Measurements from ENCODE around the gene IL1A. TPM values are rescaled to one million over a fixed set of nuclear protein-coding genes. Genes with fewer than 3 reads are reported as not detected.
A peak's percentile ranks its signal among the peaks of the same experiment; 100 is the strongest.

Gene IL1A
- total RNA-seq, 1 donor from 2014 or later, result 7.5 TPM

- H3K4me3 Mint-ChIP-seq, result no peak overlapping the region
- H3K36me3 Mint-ChIP-seq (ENCODE audit: low read depth), result peaks cover 14% of the 10 kb centered on the region
- peaks cover 13% of the 10 kb centered on the region for H3K27me3 Mint-ChIP-seq (ENCODE audit: insufficient read depth)
- H3K27ac Mint-ChIP-seq, result no peak overlapping the region
- DNase-seq (ENCODE audit: low spot score), result no peak
- intact Hi-C loops (cut with micrococcal nuclease), result no loop called here
- peaks cover 38% of the 10 kb centered on the region for H3K4me1 Mint-ChIP-seq (ENCODE audit: low read depth)
- H3K9me3 Mint-ChIP-seq, result peaks cover 4% of the 10 kb centered on the region
Observed at GRCh38 chr2:112779598-112779997, 4.7 kb downstream of the IL1A start.

DNA sequence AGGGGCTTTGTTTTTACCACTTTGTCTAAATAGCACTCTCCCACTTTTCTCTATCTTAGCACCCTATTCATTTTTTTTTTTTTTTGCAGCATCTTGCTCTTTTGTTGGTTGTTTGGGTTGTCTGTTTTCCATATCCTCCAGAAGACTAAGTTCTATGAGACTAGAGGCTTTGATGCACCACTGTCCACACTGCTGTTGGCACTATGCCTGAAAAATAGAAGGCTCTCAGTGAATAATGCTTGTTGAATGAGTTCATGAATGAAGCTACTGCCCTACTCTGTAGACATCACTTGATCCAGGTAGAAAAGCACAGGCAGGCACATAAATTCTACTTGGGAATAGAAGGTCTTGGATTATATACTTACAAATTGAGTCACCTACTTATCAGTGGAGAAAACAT is 7.3 kb downstream of the IL1A start:
- Mint-ChIP-seq H3K36me3 (ENCODE audit: low read depth) (peaks cover 14% of the 10 kb centered on the region), H3K27me3 (ENCODE audit: insufficient read depth) (peaks cover 13% of the 10 kb centered on the region), H3K4me3 (peak overlapping the region; percentile 16), H3K9me3 (peaks cover 4% of the 10 kb centered on the region), H3K27ac (peak overlapping the region; percentile 89), H3K4me1 (ENCODE audit: low read depth) (peaks cover 27% of the 10 kb centered on the region)
- intact Hi-C loops (cut with micrococcal nuclease), result no loop called here
- DNase-seq (ENCODE audit: low spot score), result no peak

DNA sequence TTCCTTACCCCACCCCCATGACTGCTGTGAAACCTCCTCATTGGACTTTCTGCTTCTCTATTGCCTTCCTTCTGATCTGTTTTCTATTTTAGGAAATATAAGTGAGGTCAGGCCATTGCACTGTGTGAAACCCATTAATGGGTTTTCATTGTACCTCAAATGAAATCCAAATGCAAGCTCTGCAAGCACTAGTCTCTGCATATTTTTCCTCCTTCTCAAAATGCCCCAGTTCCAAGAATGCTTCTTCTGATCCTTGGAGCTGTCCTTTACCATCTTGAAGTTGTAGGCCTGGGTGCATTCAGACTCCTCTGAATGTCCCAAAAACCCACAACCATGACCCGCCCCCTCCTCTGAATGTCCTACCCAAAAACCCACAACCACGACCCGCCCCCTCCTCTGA is 8.2 kb downstream of the IL1A start:
- peaks cover 4% of the 10 kb centered on the region for H3K9me3 Mint-ChIP-seq
- H3K27ac Mint-ChIP-seq, result peak overlapping the region; percentile 9
- no peak overlapping the region for H3K4me3 Mint-ChIP-seq
- no peak for DNase-seq (ENCODE audit: low spot score)
- H3K36me3 Mint-ChIP-seq (ENCODE audit: low read depth), result peaks cover 14% of the 10 kb centered on the region
- H3K4me1 Mint-ChIP-seq (ENCODE audit: low read depth), result peaks cover 27% of the 10 kb centered on the region
- peaks cover 13% of the 10 kb centered on the region for H3K27me3 Mint-ChIP-seq (ENCODE audit: insufficient read depth)
- intact Hi-C loops (cut with micrococcal nuclease), result loop anchor here (1.0 kb wide), 1 partner anchor 45 kb away; no protein-coding TSS in a partner anchor

DNA sequence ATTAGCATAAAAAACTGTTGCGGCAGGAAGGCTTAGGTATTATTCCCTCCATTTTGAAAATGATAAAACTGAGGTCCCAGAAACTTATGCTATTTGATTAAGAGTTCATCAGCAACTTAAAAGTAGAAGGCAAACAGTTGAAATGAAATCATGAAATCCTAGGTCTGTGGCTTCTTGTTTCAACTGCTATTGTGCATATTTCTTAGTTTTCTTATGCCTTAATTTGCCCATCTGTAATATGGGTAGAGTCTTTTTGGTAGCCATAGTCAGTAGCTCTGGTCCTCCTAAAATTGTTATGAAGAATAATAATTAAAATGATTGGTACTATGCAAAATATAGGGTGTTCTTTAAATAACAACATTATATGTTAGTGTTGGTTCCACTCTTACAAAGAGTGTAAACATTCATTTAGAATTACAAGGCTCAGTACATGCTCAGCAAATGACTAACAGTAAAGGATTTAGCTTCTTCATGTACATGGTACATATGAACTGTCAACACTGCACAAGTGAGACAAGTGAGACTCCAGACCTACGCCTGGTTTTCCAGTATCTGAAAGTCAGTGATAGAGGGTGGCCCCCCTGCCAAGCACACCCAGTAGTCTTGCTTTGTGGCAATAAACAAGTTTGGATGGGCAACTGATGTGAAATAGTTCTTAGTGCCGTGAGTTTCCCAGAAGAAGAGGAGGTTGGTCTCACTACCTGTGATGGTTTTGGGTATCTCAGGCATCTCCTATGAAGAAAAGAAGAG is 9.6 kb downstream of the IL1A start:
- no peak overlapping the region for H3K4me3 Mint-ChIP-seq
- peaks cover 14% of the 10 kb centered on the region for H3K36me3 Mint-ChIP-seq (ENCODE audit: low read depth)
- H3K4me1 Mint-ChIP-seq (ENCODE audit: low read depth), result peaks cover 27% of the 10 kb centered on the region
- no peak for DNase-seq (ENCODE audit: low spot score)
- peaks cover 4% of the 10 kb centered on the region for H3K9me3 Mint-ChIP-seq
- peaks cover 13% of the 10 kb centered on the region for H3K27me3 Mint-ChIP-seq (ENCODE audit: insufficient read depth)
- intact Hi-C loops (cut with micrococcal nuclease), result no loop called here
- no peak overlapping the region for H3K27ac Mint-ChIP-seq

GRCh38 chr2:112773556-112773955 is 10.7 kb downstream of the IL1A start:
- intact Hi-C loops (cut with micrococcal nuclease), result no loop called here

DNA sequence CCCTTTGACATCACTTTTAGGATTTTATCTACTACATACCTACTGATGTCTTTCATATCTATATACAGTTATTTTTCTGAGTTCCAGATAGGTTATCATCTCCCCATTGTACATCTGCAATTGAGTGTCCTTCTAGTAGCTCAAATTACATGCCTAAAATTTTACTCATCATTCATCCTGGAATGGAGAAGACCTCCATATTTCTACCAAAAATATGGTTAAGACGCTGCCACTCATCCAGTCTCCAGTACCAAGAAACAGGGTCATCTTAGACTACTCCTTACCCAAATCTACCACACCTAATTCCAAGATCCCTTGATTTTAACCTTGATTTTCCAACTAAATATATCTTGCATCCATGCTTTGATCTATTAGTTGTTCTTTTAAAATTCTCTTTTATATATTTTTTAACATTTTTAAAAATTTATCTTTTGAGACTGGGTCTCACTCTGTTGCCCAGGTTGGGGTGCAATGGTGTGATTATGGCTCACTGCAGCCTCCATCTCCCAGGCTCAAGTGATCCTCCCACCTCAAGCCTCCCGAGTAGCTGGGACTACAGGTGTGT is 11.3 kb downstream of the IL1A start:
- intact Hi-C loops (cut with micrococcal nuclease), result loop anchor here (1.0 kb wide), 1 partner anchor 10 kb away; no protein-coding TSS in a partner anchor
- no peak overlapping the region for H3K27ac Mint-ChIP-seq
- H3K9me3 Mint-ChIP-seq, result peaks cover 8% of the 10 kb centered on the region
- H3K27me3 Mint-ChIP-seq (ENCODE audit: insufficient read depth), result peaks cover 6% of the 10 kb centered on the region
- H3K36me3 Mint-ChIP-seq (ENCODE audit: low read depth), result peaks cover 10% of the 10 kb centered on the region
- peaks cover 31% of the 10 kb centered on the region for H3K4me1 Mint-ChIP-seq (ENCODE audit: low read depth)
- no peak for DNase-seq (ENCODE audit: low spot score)
- no peak overlapping the region for H3K4me3 Mint-ChIP-seq

More at GRCh38 chr2:112773556-112773955, 10.7 kb downstream of the IL1A start:
- H3K9me3 Mint-ChIP-seq, result peaks cover 4% of the 10 kb centered on the region
- H3K36me3 Mint-ChIP-seq (ENCODE audit: low read depth), result peaks cover 9% of the 10 kb centered on the region
- H3K27ac Mint-ChIP-seq, result no peak overlapping the region
- H3K27me3 Mint-ChIP-seq (ENCODE audit: insufficient read depth), result peaks cover 6% of the 10 kb centered on the region
- H3K4me3 Mint-ChIP-seq, result no peak overlapping the region
- no peak for DNase-seq (ENCODE audit: low spot score)
- H3K4me1 Mint-ChIP-seq (ENCODE audit: low read depth), result peaks cover 27% of the 10 kb centered on the region

DNA sequence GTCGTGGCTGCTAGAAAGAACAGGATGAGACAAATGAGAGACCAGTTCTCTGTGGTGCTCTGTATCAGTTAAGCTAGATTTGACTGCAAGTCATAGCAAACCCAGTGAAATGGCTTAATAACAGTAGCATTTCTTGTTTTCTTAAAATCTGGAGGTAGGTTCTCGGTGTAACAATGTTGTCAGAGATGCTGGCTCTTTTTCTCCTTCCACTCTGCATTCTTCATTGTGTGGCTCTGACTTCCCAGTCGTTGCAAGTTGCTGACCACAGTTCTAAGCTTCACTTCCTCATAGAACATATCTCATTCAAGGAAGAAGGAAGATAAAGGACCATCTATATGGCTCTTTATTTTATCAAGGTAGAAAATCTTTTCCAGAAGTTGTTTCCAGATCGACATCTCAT is 12.0 kb downstream of the IL1A start:
- peaks cover 6% of the 10 kb centered on the region for H3K27me3 Mint-ChIP-seq (ENCODE audit: insufficient read depth)
- H3K36me3 Mint-ChIP-seq (ENCODE audit: low read depth), result peaks cover 8% of the 10 kb centered on the region
- intact Hi-C loops (cut with micrococcal nuclease), result loop anchor here (1.0 kb wide), 1 partner anchor 9 kb away; no protein-coding TSS in a partner anchor
- DNase-seq (ENCODE audit: low spot score), result no peak
- peaks cover 32% of the 10 kb centered on the region for H3K4me1 Mint-ChIP-seq (ENCODE audit: low read depth)
- H3K9me3 Mint-ChIP-seq, result peaks cover 15% of the 10 kb centered on the region
- no peak overlapping the region for H3K4me3 Mint-ChIP-seq
- no peak overlapping the region for H3K27ac Mint-ChIP-seq

GRCh38 chr2:112768432-112768831 is 15.9 kb downstream of the IL1A start:
- no peak overlapping the region for H3K27ac Mint-ChIP-seq
- peaks cover 39% of the 10 kb centered on the region for H3K4me1 Mint-ChIP-seq (ENCODE audit: low read depth)
- peaks cover 4% of the 10 kb centered on the region for H3K27me3 Mint-ChIP-seq (ENCODE audit: insufficient read depth)
- DNase-seq (ENCODE audit: low spot score), result no peak
- peaks cover 5% of the 10 kb centered on the region for H3K36me3 Mint-ChIP-seq (ENCODE audit: low read depth)
- peaks cover 14% of the 10 kb centered on the region for H3K9me3 Mint-ChIP-seq
- no peak overlapping the region for H3K4me3 Mint-ChIP-seq
- intact Hi-C loops (cut with micrococcal nuclease), result loop anchor here (10.0 kb wide), 1 partner anchor 514 kb away; the partner anchor contains the start of gene ZC3H8

DNA sequence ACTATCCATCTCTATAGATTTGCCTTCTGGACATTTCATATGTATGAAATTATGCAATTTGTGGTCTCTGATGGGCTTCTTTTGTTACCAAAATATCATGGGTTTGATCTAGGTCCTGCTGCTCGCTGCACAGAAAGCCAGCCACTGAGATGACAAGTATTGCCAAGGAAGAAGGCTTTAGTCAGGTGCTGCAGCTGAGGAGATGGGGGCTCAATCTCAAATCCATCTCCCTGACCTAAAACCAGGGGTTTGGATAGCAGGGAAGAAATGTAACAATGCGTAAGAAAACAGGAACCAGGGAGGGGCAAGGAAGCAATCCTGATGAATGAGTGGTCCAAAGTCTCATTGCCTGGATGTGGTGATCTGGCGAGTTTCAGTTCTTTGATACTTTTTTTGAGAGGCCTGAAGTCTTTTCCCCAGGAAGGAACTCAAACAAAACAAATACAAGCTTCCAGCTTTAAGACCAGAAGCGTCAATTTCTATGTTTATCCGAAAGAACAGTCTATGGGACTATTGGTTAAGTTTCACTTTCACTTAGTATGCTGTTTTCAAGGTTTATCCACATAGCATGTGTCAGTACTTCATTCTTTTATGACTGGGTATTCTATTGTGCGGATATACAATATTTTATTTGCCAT is 16.5 kb downstream of the IL1A start:
- peak overlapping the region; percentile 12 for H3K4me3 Mint-ChIP-seq
- peaks cover 5% of the 10 kb centered on the region for H3K36me3 Mint-ChIP-seq (ENCODE audit: low read depth)
- no peak overlapping the region for H3K27ac Mint-ChIP-seq
- no peak for DNase-seq (ENCODE audit: low spot score)
- H3K9me3 Mint-ChIP-seq, result peaks cover 14% of the 10 kb centered on the region
- intact Hi-C loops (cut with micrococcal nuclease), result loop anchor here (10.0 kb wide), 1 partner anchor 513 kb away; the partner anchor contains the start of gene ZC3H8
- H3K4me1 Mint-ChIP-seq (ENCODE audit: low read depth), result peaks cover 42% of the 10 kb centered on the region
- peaks cover 2% of the 10 kb centered on the region for H3K27me3 Mint-ChIP-seq (ENCODE audit: insufficient read depth)

DNA sequence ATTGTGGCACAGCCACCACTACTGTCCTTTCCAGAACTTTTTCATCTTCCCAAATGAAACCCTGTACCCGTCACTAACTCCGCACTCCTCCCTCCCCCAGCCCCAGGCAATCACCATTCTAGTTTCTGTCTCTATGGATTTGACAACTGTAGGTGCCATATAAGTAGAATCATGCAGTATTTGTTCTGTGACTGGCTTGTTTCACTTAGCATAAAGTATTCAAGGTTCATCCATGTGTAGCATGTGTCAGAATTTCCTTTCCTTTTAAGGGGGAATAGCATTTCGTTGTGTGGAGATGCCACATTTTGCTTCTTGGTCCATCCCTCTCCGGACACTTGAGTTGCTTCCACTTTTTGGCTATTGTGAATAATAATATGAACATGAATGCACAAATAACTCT is 19.0 kb downstream of the IL1A start:
- H3K9me3 Mint-ChIP-seq, result peaks cover 14% of the 10 kb centered on the region
- H3K4me1 Mint-ChIP-seq (ENCODE audit: low read depth), result peaks cover 50% of the 10 kb centered on the region
- intact Hi-C loops (cut with micrococcal nuclease), result loop anchor here (2.0 to 10.0 kb wide), 2 partner anchors 72 to 510 kb away; partner anchors contain the start of gene ZC3H8
- H3K4me3 Mint-ChIP-seq, result peak overlapping the region; percentile 95
- H3K27me3 Mint-ChIP-seq (ENCODE audit: insufficient read depth), result no peaks in the 10 kb centered on the region
- H3K36me3 Mint-ChIP-seq (ENCODE audit: low read depth), result peaks cover 20% of the 10 kb centered on the region
- no peak for DNase-seq (ENCODE audit: low spot score)
- H3K27ac Mint-ChIP-seq, result peak overlapping the region; percentile 81

- Mint-ChIP-seq H3K36me3 (ENCODE audit: low read depth) (peaks cover 24% of the 10 kb centered on the region), H3K4me3 (peak within 1 kb of the TSS; percentile 95), H3K4me1 (ENCODE audit: low read depth) (peaks cover 50% of the 10 kb centered on the region), H3K27ac (peak within 1 kb of the TSS; percentile 93), H3K27me3 (ENCODE audit: insufficient read depth) (no peaks in the 10 kb centered on the region), H3K9me3 (peaks cover 14% of the 10 kb centered on the region)
- intact Hi-C loops (cut with micrococcal nuclease), result loop anchor here (1.0 to 10.0 kb wide), 9 partner anchors 15 to 510 kb away; partner anchors contain the start of genes CHCHD5, PSD4, SLC20A1 and TTL
- DNase-seq (ENCODE audit: low spot score), result peak; percentile 95
Observed at GRCh38 chr2:112764071-112765044, 19.9 kb downstream of the IL1A start, which contains the start of gene CKAP2L. Gene CKAP2L, minus strand, starts transcription at chr2:112764609. Its CDS starts 11 bp downstream, at chr2:112764598.

GRCh38 chr2:112762276-112762675 is 22.0 kb downstream of the IL1A start:
- peaks cover 48% of the 10 kb centered on the region for H3K4me1 Mint-ChIP-seq (ENCODE audit: low read depth)
- no peaks in the 10 kb centered on the region for H3K27me3 Mint-ChIP-seq (ENCODE audit: insufficient read depth)
- H3K9me3 Mint-ChIP-seq, result peaks cover 2% of the 10 kb centered on the region
- peaks cover 30% of the 10 kb centered on the region for H3K36me3 Mint-ChIP-seq (ENCODE audit: low read depth)
- no peak overlapping the region for H3K27ac Mint-ChIP-seq
- no peak for DNase-seq (ENCODE audit: low spot score)
- intact Hi-C loops (cut with micrococcal nuclease), result loop anchor here (5.0 to 10.0 kb wide), 2 partner anchors 280 to 507 kb away; partner anchors contain the start of genes TTL and ZC3H8
- H3K4me3 Mint-ChIP-seq, result peak overlapping the region; percentile 43

Measured in activated T-helper 1 cell treated with anti-CD3 and anti-CD28 coated beads, Interleukin-12 subunit alpha, Interleukin-12 subunit beta, Interleukin-2, Interleukin-4 antibody, amounts not matched to agents 30 ng/mL and 10 ng/mL and 1 ng/mL, durations not matched to agents 14 hours and 24 hours and 36 hours (primary cell).